T-helper 17 cell (primary cell): ENCODE measurements around the gene SETDB2. TPM values are rescaled to one million over a fixed set of nuclear protein-coding genes. Genes with fewer than 3 reads are reported as not detected.
"Not testable (repeated sequence)": the region's sequence is repeated elsewhere in the genome, so short reads cannot be mapped to it uniquely, and the experiment has no call there.

Source experiments
- ATAC-seq: fragments of 150-1000 bp; cut with Tn5 transposase; 2 replicates; pipeline ENCODE4 v1.10.0; 2021; ENCODE audit warnings: mild to moderate bottlenecking, moderate library complexity
- DNase-seq, 3 donors: peaks; one replicate each; pipeline versions ENCODE4 v3.0.0 to v3.0.0-alpha.2; 2020 to 2021
- H3K9me3 ChIP-seq: one replicate; pipeline ENCODE4 v1.7.0; 2013; ENCODE audit warnings: low read length, mild to moderate bottlenecking; ENCODE audit not compliant: control insufficient read depth, poor library complexity, severe bottlenecking
- H3K27ac Mint-ChIP-seq: one replicate; pipeline ENCODE4 v1.8.0; 2022; ENCODE audit warnings: mild to moderate bottlenecking, moderate library complexity, mixed read lengths
- H3K27me3 Mint-ChIP-seq: one replicate; pipeline ENCODE4 v1.8.0; 2022; ENCODE audit warnings: mixed read lengths
- H3K36me3 Mint-ChIP-seq: one replicate; pipeline ENCODE4 v1.8.0; 2022; ENCODE audit warnings: low read depth, mixed read lengths
- H3K4me1 Mint-ChIP-seq: one replicate; pipeline ENCODE4 v1.8.0; 2022; ENCODE audit warnings: mild to moderate bottlenecking, mixed read lengths
- H3K4me3 Mint-ChIP-seq: one replicate; pipeline ENCODE4 v1.8.0; 2022; ENCODE audit warnings: mild to moderate bottlenecking, moderate library complexity, mixed read lengths
- total RNA-seq, 4 donors: library from RNA in 2 of 4; stranded (reverse) in 2 of 4; gene quantifications; one replicate each; pipeline ENCODE4 v1.2.3 and lab custom pipeline; 2022 to 2026

Gene SETDB2
- total RNA-seq, 2 donors from 2014 or later = 15.9 to 17.9 TPM

DNA sequence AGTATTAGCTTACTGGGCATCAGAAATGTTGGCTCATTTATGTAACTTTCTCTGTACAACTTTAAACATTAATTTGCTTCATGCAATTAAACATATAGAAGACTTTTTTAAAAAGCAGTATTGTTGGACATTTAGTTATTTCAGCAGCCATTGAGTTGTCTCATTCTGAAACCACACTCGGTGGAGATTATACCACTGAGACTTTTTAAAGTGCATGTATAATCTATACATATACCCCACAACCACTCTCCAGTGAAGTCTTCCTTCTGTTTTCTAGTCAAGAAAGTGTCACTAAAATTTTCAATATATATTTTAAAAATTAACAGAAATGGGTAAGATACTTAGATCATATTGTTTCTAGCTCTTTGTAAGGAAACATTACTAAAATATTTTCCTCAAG lies 15.5 kb downstream of the SETDB2 start:
- Mint-ChIP-seq H3K27ac (no peak overlapping the region), H3K4me1 (peaks cover 9% of the 10 kb centered on the region), H3K36me3 (peaks cover 9% of the 10 kb centered on the region), H3K4me3 (no peak overlapping the region), H3K27me3 (no peaks in the 10 kb centered on the region)
- H3K9me3 ChIP-seq = no peaks in the 10 kb centered on the region
- DNase-seq (no peak), ATAC-seq (no peak)

DNA sequence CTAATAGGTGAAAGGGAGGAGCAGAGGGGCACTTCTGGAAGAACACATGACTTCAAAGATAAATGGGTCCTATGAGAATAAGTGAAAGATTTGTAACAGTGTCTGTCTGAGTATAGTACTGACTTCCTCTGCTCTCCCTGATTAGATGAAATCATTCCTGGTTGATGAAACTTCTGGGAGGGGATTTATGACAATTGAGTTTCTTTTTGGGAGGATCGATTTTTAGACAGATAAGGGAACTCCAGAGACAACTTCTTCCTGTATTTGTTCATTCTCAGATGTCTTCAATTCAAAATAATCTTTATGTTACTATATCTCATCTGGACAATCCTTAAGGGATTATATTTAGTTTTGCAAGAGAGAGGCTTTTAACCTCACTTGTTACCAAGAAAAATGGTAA lies 20.0 kb downstream of the SETDB2 start:
- Mint-ChIP-seq H3K36me3 (peaks cover 7% of the 10 kb centered on the region), H3K27ac (no peak overlapping the region), H3K4me3 (no peak overlapping the region), H3K4me1 (peaks cover 2% of the 10 kb centered on the region), H3K27me3 (no peaks in the 10 kb centered on the region)
- ATAC-seq (no peak), DNase-seq (no peak)
- H3K9me3 ChIP-seq = no peaks in the 10 kb centered on the region

DNA sequence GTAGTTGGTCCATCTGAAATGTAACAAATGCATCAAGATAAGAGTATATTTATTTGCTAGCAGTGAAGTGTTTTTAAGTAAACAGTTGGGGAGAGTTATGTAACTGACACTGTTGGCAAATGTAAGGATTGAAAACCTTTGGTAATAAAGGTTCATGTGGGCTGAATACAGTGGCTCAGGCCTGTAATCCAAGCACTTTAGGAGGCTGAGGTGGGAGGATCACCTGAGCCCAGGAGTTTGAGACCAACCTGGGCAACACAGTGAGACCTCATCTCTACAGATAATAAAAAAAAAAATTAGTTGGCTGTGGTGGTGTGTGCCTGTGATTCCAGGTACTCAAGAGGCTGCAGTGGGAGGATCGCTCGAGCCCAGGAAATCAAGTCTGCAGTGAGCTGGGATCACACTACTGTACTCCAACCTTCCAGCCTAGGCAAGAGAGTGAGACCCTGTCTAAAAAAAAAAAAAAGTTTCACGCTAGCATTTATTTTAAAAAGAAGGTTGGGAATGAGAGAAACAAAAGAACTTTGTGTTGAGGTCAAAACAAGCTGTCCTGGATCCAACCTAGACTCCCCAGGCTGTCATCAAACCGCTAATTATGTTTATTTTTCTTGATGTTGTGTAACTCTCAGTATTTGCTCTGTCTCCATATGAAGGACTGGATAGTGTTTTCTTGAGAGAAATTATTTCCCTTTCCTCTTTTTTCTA lies 20.7 kb downstream of the SETDB2 start:
- ATAC-seq = no peak
- H3K9me3 ChIP-seq = no peaks in the 10 kb centered on the region
- Mint-ChIP-seq H3K27me3 (no peaks in the 10 kb centered on the region), H3K4me3 (no peak overlapping the region), H3K4me1 (peaks cover 2% of the 10 kb centered on the region), H3K27ac (no peak overlapping the region), H3K36me3 (peaks cover 7% of the 10 kb centered on the region)
- no peak for DNase-seq

DNA sequence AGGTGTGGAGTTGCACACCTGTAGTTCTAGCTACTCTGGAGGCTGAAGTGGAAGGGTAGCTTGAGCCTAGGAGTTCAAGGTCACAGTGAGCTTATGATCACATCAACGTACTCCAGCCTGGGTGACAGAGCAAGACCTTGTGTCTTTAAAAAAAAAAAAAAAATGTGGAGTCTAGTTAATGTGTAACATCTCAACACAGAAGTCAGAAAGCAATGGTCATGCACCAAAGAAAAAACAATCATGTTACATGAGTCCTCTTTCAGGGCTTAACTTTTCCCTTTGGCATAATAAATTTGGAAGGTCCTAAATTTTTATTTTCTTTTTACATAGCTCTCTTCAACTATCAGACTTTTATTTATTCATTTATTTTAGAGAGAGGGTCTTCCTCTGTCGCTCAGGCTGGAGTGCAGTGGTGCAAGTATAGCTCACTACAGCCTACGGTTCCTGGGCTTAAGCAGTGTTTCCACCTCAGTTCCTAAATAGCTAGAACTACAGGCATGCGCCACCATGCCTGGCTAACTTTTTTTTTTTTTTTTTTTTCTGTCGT lies 22.3 kb downstream of the SETDB2 start:
- Mint-ChIP-seq H3K27me3 (no peaks in the 10 kb centered on the region), H3K27ac (no peak overlapping the region), H3K4me1 (peaks cover 2% of the 10 kb centered on the region), H3K36me3 (peaks cover 5% of the 10 kb centered on the region), H3K4me3 (no peak overlapping the region)
- no peak for DNase-seq
- H3K9me3 ChIP-seq = no peaks in the 10 kb centered on the region
- ATAC-seq = no peak

DNA sequence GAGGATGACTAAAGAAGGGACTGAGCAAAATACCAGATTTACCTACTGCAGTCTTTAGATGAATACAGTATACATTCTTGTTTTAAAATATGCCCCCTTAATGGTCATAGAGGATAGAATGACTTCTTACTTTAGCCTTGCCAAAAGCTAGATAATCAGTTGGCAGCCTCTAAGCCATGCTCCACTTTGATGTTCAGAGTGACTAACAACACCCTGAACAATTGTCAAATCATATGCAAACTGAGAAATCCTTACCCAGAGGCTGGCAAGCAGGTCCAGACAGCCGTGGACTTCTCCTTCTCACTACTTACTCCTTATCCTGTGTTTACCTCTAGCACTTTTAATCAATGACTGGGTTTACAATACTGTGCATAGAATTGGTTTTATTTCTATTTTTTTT lies 28.1 kb downstream of the SETDB2 start:
- Mint-ChIP-seq H3K27me3 (no peaks in the 10 kb centered on the region), H3K36me3 (no peaks in the 10 kb centered on the region), H3K27ac (no peak overlapping the region), H3K4me1 (no peaks in the 10 kb centered on the region), H3K4me3 (no peak overlapping the region)
- no peak for ATAC-seq
- H3K9me3 ChIP-seq = no peaks in the 10 kb centered on the region
- no peak for DNase-seq

DNA sequence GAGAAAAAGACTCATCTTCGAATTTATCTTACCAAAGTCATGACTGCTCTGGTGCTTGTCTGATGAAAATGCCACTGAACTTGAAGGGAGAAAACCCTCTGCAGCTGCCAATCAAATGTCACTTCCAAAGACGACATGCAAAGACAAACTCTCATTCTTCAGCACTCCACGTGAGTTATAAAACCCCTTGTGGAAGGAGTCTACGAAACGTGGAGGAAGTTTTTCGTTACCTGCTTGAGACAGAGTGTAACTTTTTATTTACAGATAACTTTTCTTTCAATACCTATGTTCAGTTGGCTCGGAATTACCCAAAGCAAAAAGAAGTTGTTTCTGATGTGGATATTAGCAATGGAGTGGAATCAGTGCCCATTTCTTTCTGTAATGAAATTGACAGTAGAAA lies 32.5 kb downstream of the SETDB2 start:
- H3K4me3 Mint-ChIP-seq = no peak overlapping the region
- no peaks in the 10 kb centered on the region for H3K9me3 ChIP-seq
- no peak overlapping the region for H3K27ac Mint-ChIP-seq
- no peaks in the 10 kb centered on the region for H3K27me3 Mint-ChIP-seq
- DNase-seq (no peak), ATAC-seq (no peak)
- no peaks in the 10 kb centered on the region for H3K36me3 Mint-ChIP-seq
- no peaks in the 10 kb centered on the region for H3K4me1 Mint-ChIP-seq

DNA sequence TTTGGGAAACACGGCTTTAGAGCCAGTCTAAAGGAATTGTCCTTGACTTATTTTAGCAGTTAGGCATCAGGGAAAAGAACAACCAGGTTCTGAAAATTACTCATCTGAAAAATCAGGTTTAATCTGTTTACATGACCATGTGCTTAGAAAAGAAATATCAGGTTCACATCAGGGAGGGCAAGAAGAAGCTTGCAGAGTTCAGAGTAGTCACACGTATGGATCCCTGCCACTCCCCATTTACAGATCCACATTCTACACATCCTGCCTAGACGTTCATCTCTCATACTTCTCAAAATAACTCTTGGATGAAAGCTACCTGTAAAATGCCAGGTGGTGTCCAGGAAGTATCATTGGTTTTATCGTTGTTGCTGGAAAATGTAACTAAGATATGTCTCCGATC lies 37.7 kb downstream of the SETDB2 start:
- no peaks in the 10 kb centered on the region for H3K9me3 ChIP-seq
- DNase-seq (no peak), ATAC-seq (no peak)
- Mint-ChIP-seq H3K4me1 (peaks cover 2% of the 10 kb centered on the region), H3K27ac (no peak overlapping the region), H3K36me3 (peaks cover 6% of the 10 kb centered on the region), H3K4me3 (no peak overlapping the region), H3K27me3 (no peaks in the 10 kb centered on the region)

DNA sequence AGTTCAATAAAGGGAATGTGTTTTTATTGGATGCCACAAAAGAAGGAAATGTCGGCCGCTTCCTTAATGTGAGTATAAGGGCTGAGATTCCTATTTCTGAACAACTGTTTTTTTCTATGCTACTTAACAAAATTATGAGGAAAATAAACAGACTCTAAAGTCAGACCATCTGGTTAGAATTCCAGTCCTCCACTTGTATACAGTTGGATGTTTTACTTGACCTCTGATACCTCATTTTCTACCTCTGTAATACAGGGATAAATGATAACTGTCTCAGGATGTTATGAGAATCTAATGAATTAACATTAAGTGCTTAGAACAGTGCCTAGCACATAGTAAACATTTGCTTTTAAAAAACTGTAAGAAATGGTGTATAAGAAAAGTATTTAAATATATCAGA lies 44.5 kb downstream of the SETDB2 start:
- ATAC-seq = no peak
- H3K9me3 ChIP-seq = no peaks in the 10 kb centered on the region
- Mint-ChIP-seq H3K36me3 (peaks cover 6% of the 10 kb centered on the region), H3K4me1 (peaks cover 2% of the 10 kb centered on the region), H3K27me3 (no peaks in the 10 kb centered on the region), H3K27ac (no peak overlapping the region), H3K4me3 (no peak overlapping the region)
- DNase-seq = no peak

DNA sequence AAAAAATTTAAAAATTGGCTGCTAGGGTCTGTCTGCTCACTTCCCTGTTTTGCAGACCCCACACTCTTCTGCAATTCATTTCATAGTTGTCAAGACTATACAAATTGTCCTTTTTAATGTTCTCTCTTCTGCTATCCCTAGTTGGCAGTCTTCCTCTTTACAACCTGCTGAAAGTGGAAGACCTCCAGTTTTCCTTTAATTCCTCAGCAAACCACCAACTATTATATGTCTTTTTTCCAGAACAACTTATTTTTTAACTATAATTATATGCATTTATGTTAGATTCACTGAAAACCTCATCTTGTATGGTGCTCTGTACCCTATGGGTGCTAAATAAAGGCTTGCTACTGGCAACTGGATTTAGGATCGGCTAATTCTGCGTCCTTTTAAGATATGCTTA lies 50.6 kb downstream of the SETDB2 start:
- DNase-seq (no peak), ATAC-seq (no peak)
- H3K9me3 ChIP-seq = no peaks in the 10 kb centered on the region
- Mint-ChIP-seq H3K4me3 (peak overlapping the region; percentile 95), H3K27me3 (no peaks in the 10 kb centered on the region), H3K36me3 (no peaks in the 10 kb centered on the region), H3K4me1 (peaks cover 45% of the 10 kb centered on the region), H3K27ac (peak overlapping the region; percentile 93)

DNA sequence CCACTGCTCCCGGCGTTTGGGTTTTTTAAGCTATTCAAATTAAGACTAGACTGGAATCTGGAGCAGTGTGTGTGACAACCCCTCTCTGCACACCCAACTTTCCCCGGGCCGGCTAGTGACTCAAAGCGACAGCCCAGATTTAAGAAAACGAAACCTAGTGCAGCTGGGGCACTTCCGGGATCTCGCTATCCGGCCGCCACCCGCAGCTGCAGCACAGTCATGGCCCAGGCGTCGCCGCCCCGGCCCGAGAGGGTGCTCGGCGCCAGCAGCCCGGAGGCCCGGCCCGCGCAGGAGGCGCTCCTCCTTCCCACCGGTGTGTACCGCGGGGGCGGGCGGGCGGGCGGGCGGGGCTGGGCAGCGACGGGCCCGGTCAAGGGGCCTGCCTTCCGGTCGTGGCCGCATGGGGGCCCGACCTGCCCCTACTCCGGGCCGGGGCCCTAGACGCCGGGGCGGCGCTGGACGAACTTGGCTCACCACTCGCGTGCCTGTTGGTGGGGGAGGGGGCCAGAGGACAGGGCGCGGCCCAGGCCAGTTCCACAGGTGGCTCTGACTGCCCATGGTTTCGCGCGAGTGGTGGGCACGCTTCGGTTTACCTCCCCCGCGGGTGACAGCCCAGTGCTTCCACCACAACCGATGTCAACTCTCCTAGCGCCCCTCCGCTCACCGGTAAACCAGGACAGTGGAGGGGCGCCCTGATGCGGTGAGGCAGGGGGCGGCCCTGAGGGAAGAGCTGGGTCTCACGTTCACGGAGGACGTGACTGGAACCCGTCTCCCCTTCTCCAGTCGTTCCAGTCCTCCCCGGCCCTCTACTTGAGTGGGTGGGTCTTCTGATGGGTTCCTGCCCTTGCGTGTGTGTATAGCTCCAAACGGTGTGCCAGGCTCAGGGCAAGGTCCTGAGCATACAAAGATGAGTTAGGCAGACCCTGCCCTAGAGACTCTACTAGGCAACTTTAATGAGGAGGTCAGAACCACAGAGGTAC lies 52.0 kb downstream of the SETDB2 start, which contains the start of gene PHF11:
TSS of gene PHF11 (plus strand) at position 171 of the 980 bp plus-strand sequence. CDS start at position 220, 49 bp downstream.
- peak within 1 kb of the TSS; percentile 95 for H3K4me3 Mint-ChIP-seq
- H3K27me3 Mint-ChIP-seq = no peaks in the 10 kb centered on the region
- H3K4me1 Mint-ChIP-seq = peaks cover 56% of the 10 kb centered on the region
- H3K9me3 ChIP-seq = no peaks in the 10 kb centered on the region
- H3K27ac Mint-ChIP-seq = peak within 1 kb of the TSS; percentile 93
- peak; percentile 71 to 81 (median 77) for DNase-seq
- ATAC-seq = peak; percentile 86
- H3K36me3 Mint-ChIP-seq = peaks cover 2% of the 10 kb centered on the region

DNA sequence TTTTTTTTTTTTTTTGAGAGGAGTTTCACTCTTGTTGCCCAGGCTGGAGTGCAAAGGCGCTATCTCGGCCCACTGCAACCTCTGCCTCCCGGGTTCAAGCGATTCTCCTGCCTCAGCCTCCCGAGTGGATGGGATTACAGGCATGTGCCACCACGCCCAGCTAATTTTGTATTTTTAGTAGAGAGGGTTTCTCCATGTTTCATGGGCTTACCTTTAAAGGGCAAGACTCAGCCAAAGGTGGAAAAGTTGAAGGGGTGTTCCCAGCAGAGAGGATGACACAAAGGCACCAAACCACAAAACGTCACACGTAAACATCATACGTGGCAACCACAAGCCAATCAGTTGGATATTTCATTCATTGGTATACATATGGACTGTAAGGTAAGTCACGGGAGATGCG lies 52.8 kb downstream of the SETDB2 start:
- H3K27ac Mint-ChIP-seq = peak overlapping the region; percentile 93
- peak in 2 of 3 donors; percentile 8 to 28 for DNase-seq
- H3K9me3 ChIP-seq, H3K36me3 Mint-ChIP-seq, H3K27me3 Mint-ChIP-seq: not testable (repeated sequence)
- H3K4me3 Mint-ChIP-seq = peak overlapping the region; percentile 90
- H3K4me1 Mint-ChIP-seq = peaks cover 56% of the 10 kb centered on the region
- ATAC-seq = peak; percentile 38

DNA sequence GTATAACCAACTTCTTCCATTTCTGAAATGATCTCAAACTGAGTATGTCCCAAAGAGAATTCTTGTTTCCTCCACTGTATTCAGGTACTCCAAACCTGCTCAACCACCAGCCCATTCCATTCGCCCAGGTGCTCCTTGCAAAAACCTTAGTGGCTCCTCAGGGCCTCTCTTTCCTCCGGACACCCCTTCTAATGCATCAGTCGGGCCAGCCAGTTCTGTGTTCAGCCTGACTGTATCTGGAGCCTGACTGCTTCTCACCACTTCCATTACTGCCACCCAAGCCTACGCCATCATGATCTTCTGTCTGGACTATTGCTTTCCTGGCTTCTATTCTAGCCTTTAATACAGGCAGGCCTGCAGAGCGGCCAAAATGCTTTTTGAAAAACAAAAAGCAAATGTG lies 53.2 kb downstream of the SETDB2 start:
- Mint-ChIP-seq H3K27me3 (no peaks in the 10 kb centered on the region), H3K4me3 (peak overlapping the region; percentile 90), H3K36me3 (peaks cover 2% of the 10 kb centered on the region), H3K27ac (peak overlapping the region; percentile 93), H3K4me1 (peaks cover 56% of the 10 kb centered on the region)
- ATAC-seq (no peak), DNase-seq (no peak)
- H3K9me3 ChIP-seq = no peaks in the 10 kb centered on the region

DNA sequence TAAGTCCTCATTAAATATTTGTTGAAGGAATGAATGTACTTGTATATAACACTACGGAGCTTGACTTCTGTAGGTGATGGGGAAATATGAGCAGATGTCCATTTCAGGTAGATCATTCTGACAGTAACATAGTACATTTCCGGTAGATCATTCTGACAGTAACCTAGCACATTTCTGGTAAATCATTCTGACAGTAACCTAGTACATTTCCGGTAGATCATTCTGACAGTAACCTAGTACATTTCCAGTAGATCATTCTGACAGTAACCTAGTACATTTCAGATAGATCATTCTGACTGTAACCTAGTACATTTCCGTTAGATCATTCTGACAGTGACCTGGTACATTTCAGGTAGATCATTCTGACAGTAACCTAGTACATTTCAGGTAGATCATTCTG lies 54.1 kb downstream of the SETDB2 start:
- Mint-ChIP-seq H3K36me3 (peaks cover 4% of the 10 kb centered on the region), H3K27ac (peak overlapping the region; percentile 93), H3K27me3 (no peaks in the 10 kb centered on the region), H3K4me1 (peaks cover 60% of the 10 kb centered on the region), H3K4me3 (peak overlapping the region; percentile 31)
- no peaks in the 10 kb centered on the region for H3K9me3 ChIP-seq
- ATAC-seq (no peak), DNase-seq (no peak)
